Prostate gland (tissue), 2 donors: ENCODE data around the gene ZNF414. TPM values are rescaled to one million over a fixed set of nuclear protein-coding genes. Genes with fewer than 3 reads are reported as not detected.

ENCODE experiments used
- DNase-seq: peaks from one replicate; pipeline ENCODE4 v3.0.0-alpha.2; 2019; ENCODE audit warnings: low spot score
- H3K27ac ChIP-seq, 2 donors: fragments of 200-600 bp; sonication (generic); 2 replicates each; pipeline ENCODE4 v1.5.1; 2017 to 2019
- H3K27me3 ChIP-seq: fragments of 200-600 bp; sonication (generic); replicated peaks from 2 replicates; pipeline ENCODE4 v1.5.1; 2019; ENCODE audit not compliant: insufficient read depth
- H3K36me3 ChIP-seq, 2 donors: fragments of 200-600 bp; sonication (generic); 1 replicate in 1 of 2; 2 replicates in 1 of 2; pipeline versions ENCODE4 v1.5.1 to v1.8.1; 2017 to 2019
- H3K4me1 ChIP-seq: fragments of 200-600 bp; sonication (generic); replicated peaks from 2 replicates; pipeline ENCODE4 v1.5.1; 2019
- H3K4me3 ChIP-seq, 2 donors: fragments of 200-600 bp; sonication (generic); 2 replicates each; pipeline ENCODE4 v1.5.1; 2017 to 2019
- H3K9me3 ChIP-seq: fragments of 200-600 bp; sonication (generic); 2 replicates; pipeline ENCODE4 v1.5.1; 2017
- POLR2A ChIP-seq: fragments of 450-650 bp; IDR thresholded peaks from one replicate; pipeline ENCODE4 v1.6.1; 2016; ENCODE audit warnings: antibody characterized with exemption, mild to moderate bottlenecking
- POLR2AphosphoS5 ChIP-seq: sonication (generic); formaldehyde crosslinking; IDR thresholded peaks from one replicate; pipeline ENCODE4 v1.6.1; 2017; ENCODE audit warnings: antibody characterized with exemption
- WGBS: methylation state at CpG from one replicate; pipeline ENCODE4 v1.1.5; 2018; 5-methylcytosine and 5-hydroxymethylcytosine counted together
- intact Hi-C: fragments of 100-400 bp; cut with DNase I; formaldehyde crosslinking; loops from one replicate; pipeline ENCODE4 v1.14.2; 2022
- total RNA-seq, 2 donors: library from RNA; depleted of rRNA; stranded (reverse); fragments of >200 nt; gene quantifications; one replicate each; pipeline ENCODE4 v1.1.0, GENCODE V29; 2016
- TF ChIP-seq, protein P1 (sequence below), 4 experiments: fragments of 200-600 bp in 2 of 4; fragments of 450-650 bp in 2 of 4; sonication (generic) in 2 of 4; IDR thresholded peaks; 1 replicate in 3 of 4; 2 replicates in 1 of 4; pipeline ENCODE4 v1.5.1; 2016 to 2019; ENCODE audit warnings: antibody characterized with exemption in 4 of 4, mild to moderate bottlenecking in 2 of 4, moderate library complexity in 2 of 4

Gene ZNF414
- total RNA-seq, 2 donors from 2014 or later: 24.4 to 59.5 TPM

GRCh38 chr19:8530061-8530679 lies 16.2 kb upstream of the ZNF414 start:
- 96% methylated on average over 35 of the region's 35 CpGs for WGBS
- H3K9me3 ChIP-seq: no peaks in the 10 kb centered on the region
- H3K36me3 ChIP-seq: no peaks in the 10 kb centered on the region

DNA sequence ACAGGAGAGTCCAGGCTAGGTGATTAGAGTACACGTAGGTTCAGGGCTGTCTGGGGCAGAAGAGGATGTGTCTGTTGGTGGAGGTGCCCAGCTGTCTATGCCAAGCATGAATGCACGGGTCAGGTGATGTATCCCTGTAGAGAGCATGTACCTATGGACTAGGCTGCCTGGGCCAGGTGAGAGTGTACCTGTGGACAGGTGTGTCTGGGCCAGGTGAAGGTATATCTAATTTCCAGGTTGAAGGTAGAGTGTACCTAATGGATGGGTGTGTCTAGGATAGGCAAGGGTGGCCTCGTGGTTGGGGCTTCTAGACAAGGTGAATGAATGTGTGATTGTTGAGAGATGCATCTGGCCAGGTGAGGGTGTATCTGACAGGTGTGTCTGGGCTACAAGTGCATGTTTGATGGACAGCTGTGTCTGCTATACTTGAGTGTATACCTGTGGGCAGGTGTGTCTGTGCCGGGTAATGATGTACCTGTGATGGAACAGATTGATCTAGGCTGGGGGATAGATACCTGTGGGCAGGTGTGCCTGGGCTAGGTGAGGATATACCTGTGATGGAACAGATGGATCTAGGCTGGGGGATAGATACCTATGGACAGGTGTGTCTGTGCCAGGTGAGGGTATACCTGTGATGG lies 15.5 kb upstream of the ZNF414 start:
- TF ChIP-seq POLR2A (no peak), POLR2AphosphoS5 (no peak)
- TF ChIP-seq, protein P1, sequence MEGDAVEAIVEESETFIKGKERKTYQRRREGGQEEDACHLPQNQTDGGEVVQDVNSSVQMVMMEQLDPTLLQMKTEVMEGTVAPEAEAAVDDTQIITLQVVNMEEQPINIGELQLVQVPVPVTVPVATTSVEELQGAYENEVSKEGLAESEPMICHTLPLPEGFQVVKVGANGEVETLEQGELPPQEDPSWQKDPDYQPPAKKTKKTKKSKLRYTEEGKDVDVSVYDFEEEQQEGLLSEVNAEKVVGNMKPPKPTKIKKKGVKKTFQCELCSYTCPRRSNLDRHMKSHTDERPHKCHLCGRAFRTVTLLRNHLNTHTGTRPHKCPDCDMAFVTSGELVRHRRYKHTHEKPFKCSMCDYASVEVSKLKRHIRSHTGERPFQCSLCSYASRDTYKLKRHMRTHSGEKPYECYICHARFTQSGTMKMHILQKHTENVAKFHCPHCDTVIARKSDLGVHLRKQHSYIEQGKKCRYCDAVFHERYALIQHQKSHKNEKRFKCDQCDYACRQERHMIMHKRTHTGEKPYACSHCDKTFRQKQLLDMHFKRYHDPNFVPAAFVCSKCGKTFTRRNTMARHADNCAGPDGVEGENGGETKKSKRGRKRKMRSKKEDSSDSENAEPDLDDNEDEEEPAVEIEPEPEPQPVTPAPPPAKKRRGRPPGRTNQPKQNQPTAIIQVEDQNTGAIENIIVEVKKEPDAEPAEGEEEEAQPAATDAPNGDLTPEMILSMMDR (IDR thresholded peaks at IDR 0.05): no peak
- 94% methylated on average over 4 of the region's 4 CpGs for WGBS
- no peaks in the 10 kb centered on the region for H3K4me1 ChIP-seq
- no peaks in the 10 kb centered on the region for H3K9me3 ChIP-seq
- intact Hi-C loops: no loop called here
- no peak overlapping the region for H3K27ac ChIP-seq
- no peak for DNase-seq
- no peak overlapping the region for H3K4me3 ChIP-seq
- H3K36me3 ChIP-seq: no peaks in the 10 kb centered on the region
- no peaks in the 10 kb centered on the region for H3K27me3 ChIP-seq

More at GRCh38 chr19:8530061-8530679, 16.2 kb upstream of the ZNF414 start:
- no peak for DNase-seq
- Histone ChIP-seq H3K4me3 (no peak overlapping the region), H3K27me3 (no peaks in the 10 kb centered on the region), H3K4me1 (no peaks in the 10 kb centered on the region), H3K27ac (no peak overlapping the region)
- intact Hi-C loops: no loop called here
- TF ChIP-seq, protein P1 (IDR thresholded peaks at IDR 0.05): no peak
- no peak for TF ChIP-seq POLR2AphosphoS5
- no peak for TF ChIP-seq POLR2A

- DNase-seq: no peak
- no peaks in the 10 kb centered on the region for H3K4me1 ChIP-seq
- no peak overlapping the region for H3K27ac ChIP-seq
- no peaks in the 10 kb centered on the region for H3K36me3 ChIP-seq
- intact Hi-C loops: no loop called here
- TF ChIP-seq POLR2A (no peak), POLR2AphosphoS5 (no peak)
- no peaks in the 10 kb centered on the region for H3K9me3 ChIP-seq
- no peaks in the 10 kb centered on the region for H3K27me3 ChIP-seq
- H3K4me3 ChIP-seq: no peak overlapping the region
- 74% methylated on average over 4 of the region's 4 CpGs for WGBS
These were observed 14.5 kb upstream of the ZNF414 start for GRCh38 chr19:8528500-8528899.

GRCh38 chr19:8526345-8527091 lies 12.6 kb upstream of the ZNF414 start:
- 7% methylated on average over 56 of the region's 57 CpGs for WGBS
- H3K4me1 ChIP-seq: no peaks in the 10 kb centered on the region
- H3K4me3 ChIP-seq: peak overlapping the region; percentile 73 to 79
- TF ChIP-seq POLR2A (peak; percentile 74), POLR2AphosphoS5 (peak; percentile 75)
- TF ChIP-seq, protein P1 (IDR thresholded peaks at IDR 0.05): no peak
- peak; percentile 91 for DNase-seq
- H3K9me3 ChIP-seq: no peaks in the 10 kb centered on the region
- intact Hi-C loops: no loop called here
- peak overlapping the region; percentile 90 to 94 for H3K27ac ChIP-seq
- H3K27me3 ChIP-seq: no peaks in the 10 kb centered on the region
- H3K36me3 ChIP-seq: no peaks in the 10 kb centered on the region

- no peak for DNase-seq
- WGBS: 11% methylated on average over 15 of the region's 15 CpGs
- H3K27ac ChIP-seq: peak overlapping the region; percentile 93 to 94
- no peaks in the 10 kb centered on the region for H3K9me3 ChIP-seq
- TF ChIP-seq, protein P1 (IDR thresholded peaks at IDR 0.05): peak in 1 of 4 experiments; percentile 27
- no peak for TF ChIP-seq POLR2AphosphoS5
- TF ChIP-seq POLR2A: peak; percentile 74
- no peaks in the 10 kb centered on the region for H3K36me3 ChIP-seq
- no peaks in the 10 kb centered on the region for H3K4me1 ChIP-seq
- intact Hi-C loops: no loop called here
- H3K4me3 ChIP-seq: peak overlapping the region; percentile 26 to 73
- H3K27me3 ChIP-seq: no peaks in the 10 kb centered on the region
These were observed 11.4 kb upstream of the ZNF414 start for GRCh38 chr19:8525401-8525684.
